GM06990 (cell line): ENCODE results near the gene CATSPER3.

Experiments used
- DNase-seq: peaks from one replicate; pipeline ENCODE4 v3.0.0-alpha.2; 2011; ENCODE audit not compliant: insufficient read length; ENCODE audit errors: extremely low read depth
- H3K27me3 ChIP-seq: replicated peaks from 2 replicates; pipeline ENCODE4 v1.6.0; 2011; ENCODE audit warnings: low read length; ENCODE audit not compliant: control insufficient read depth, insufficient read depth
- H3K36me3 ChIP-seq: 2 replicates; pipeline ENCODE4 v1.5.1; 2011; ENCODE audit warnings: low read length; ENCODE audit not compliant: control insufficient read depth, insufficient read depth
- H3K4me3 ChIP-seq: replicated peaks from 2 replicates; pipeline ENCODE4 v1.5.1; 2011; ENCODE audit warnings: low read depth, mild to moderate bottlenecking, control low read depth, low read length
- CTCF ChIP-seq: IDR thresholded peaks from 2 replicates; pipeline ENCODE4 v1.5.1; 2011; ENCODE audit warnings: low read length, control low read depth, mild to moderate bottlenecking, inconsistent platforms; ENCODE audit not compliant: insufficient read depth, poor library complexity, severe bottlenecking

Gene CATSPER3

GRCh38 chr5:135059000-135059923, 91.6 kb downstream of the CATSPER3 start:
- no peaks in the 10 kb centered on the region for H3K36me3 ChIP-seq
- no peak for TF ChIP-seq CTCF
- H3K27me3 ChIP-seq = no peaks in the 10 kb centered on the region; the same call in none of the 2 replicates
- no peak for DNase-seq
- no peak overlapping the region for H3K4me3 ChIP-seq

- no peak for DNase-seq
- Histone ChIP-seq H3K4me3 (no peak overlapping the region), H3K36me3 (no peaks in the 10 kb centered on the region), H3K27me3 (no peaks in the 10 kb centered on the region; the same call in none of the 2 replicates)
- TF ChIP-seq CTCF = no peak
These were observed 92.3 kb downstream of the CATSPER3 start for GRCh38 chr5:135060021-135060420.

GRCh38 chr5:135061001-135061400, 93.3 kb downstream of the CATSPER3 start:
- Histone ChIP-seq H3K27me3 (no peaks in the 10 kb centered on the region; the same call in none of the 2 replicates), H3K4me3 (no peak overlapping the region), H3K36me3 (no peaks in the 10 kb centered on the region)
- TF ChIP-seq CTCF = no peak
- no peak for DNase-seq
